ENCODE data around the gene CASQ1.

The CASQ1 gene

DNA sequence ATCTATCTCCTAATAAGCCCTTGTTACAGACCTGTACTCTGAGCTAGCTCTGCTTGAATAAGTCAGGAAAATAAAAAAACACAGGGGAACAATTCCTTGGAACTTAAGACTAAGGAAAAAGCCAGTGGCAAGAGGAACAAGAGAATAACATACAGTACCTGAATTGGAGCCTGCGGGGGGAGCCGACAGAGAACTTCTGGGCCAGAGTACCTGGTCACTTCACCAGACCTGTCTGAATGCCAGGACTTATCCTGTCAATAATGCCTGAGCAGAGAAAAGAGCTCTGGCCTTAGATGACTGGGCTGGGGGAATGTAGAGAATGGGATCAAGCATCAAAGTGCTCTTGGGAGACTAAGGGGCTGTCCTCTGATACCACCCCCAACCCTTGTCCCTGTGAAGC lies 29.9 kb downstream of the CASQ1 start:
- intact Hi-C loops (cut with DNase I): no loop called here
- DNase-seq: no peak

DNA sequence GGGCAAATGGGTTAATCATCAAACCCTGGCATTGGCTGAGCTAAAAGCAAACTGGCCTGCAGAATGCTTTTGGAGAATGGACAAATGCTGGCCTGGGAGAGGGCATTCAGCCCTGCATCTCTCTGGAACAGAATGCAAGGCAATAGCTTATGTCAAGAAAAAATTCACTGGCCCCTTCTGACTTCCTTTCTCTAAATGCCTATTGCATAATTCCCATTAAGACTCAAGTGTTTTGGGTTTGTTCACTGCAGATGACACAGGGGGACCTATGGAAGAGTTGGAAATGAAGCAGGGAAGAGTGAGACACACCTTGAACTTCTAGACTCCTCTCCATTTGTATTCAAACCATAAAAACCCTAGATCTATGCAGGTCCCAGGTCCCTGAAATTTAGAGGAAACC lies 30.7 kb downstream of the CASQ1 start:
- intact Hi-C loops (cut with DNase I): no loop called here
- no peak for DNase-seq

DNA sequence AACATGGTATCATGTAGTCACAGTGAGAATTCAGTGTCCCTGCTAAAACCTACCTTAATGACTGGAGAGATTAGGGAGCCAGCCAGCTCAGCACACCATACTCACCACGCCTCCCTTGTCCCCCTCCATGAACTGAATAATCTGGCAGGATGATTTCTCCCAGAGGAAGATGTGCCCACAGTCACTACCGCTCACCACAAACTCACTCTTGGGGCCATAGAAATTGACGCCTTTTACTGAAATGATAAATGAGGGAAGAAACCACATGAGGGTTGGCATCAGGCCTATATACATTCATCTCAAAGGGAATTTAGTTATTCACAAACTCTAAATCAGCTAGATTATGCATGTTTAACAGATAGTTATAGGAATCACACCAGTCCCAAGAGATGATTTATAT lies 32.2 kb downstream of the CASQ1 start:
- DNase-seq: no peak
- intact Hi-C loops (cut with DNase I): no loop called here

DNA sequence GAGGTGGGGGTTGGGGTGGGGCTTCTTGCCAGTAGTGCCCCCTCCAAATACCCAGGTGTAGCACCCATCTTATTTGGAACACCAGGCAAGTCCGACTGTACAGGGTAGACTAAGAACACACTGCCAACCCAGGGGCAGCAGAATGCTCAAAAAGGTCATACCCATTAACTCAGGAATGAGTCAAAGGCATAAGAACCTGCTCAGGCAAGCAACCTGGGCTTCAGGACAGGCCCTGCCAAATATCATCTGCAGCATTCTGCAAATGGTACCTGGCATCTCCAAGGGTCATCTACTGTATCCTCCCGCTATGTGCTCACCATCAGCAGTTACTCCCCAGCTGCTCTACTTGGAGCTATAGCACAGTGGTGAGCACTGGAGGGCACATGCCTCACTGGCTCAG lies 34.2 kb downstream of the CASQ1 start:
- intact Hi-C loops (cut with DNase I): no loop called here

DNA sequence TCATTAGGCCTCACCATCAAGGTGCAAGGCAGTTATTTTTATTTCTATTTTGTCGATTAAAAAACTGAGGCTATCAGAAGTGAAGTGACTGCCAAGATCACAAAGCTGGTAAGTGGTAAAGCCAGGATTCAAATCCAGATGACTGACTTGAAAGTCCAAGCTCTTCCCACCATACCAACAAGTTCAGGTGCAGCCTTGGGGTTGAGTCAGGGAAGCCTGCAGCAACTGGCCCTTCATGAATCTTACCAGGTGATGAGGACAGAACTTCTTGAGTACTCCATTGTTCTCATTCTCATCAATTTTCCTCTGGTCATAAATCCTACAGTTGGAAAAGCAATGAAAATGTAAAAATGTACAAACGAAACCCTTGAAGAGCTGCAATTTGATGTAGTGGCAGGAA lies 35.0 kb downstream of the CASQ1 start:
- DNase-seq: no peak
- intact Hi-C loops (cut with DNase I): no loop called here

More for the DNA sequence above, 34.2 kb downstream of the CASQ1 start:
- DNase-seq: no peak

DNA sequence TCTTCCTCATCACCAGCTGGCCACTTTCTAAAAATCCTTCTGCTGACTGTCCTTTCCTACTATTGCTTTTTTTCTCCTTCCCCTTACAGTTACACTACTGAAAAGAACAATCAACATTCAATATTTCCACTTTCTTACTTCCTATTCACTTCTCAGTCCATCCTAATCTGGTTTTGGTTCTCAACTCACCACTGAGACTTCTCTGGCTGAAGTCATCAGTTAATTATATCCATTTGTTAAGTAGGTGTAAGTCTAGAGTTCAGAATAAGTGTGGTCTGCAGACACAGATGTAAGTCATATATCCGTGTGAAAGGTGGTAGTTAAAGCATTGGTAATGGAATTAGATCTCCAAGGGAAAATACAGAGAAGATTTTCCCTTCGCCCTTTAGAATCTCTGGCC lies 36.2 kb downstream of the CASQ1 start:
- no peak for DNase-seq

DNA sequence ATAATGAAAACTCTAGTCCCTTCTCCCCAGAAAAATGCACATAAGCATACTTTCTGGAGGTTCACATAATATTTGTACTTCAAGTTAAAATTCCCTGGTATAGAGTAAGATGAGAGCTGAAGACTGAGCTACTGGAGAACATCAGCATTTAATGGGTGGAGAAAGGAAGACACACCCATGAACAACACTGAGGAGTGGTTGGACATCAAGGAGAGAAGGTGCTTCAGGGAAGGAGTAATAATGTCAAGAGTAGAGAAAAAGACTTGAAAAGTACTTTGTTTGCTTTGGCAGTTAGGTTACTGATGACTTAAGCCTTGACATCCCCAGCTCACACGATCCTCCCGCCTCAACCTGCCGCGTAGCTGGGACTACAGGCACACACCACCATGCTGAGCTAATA lies 36.7 kb downstream of the CASQ1 start:
- no peak for DNase-seq
- intact Hi-C loops (cut with DNase I): no loop called here

More for the DNA sequence above, 36.2 kb downstream of the CASQ1 start:
- intact Hi-C loops (cut with DNase I): no loop called here

DNA sequence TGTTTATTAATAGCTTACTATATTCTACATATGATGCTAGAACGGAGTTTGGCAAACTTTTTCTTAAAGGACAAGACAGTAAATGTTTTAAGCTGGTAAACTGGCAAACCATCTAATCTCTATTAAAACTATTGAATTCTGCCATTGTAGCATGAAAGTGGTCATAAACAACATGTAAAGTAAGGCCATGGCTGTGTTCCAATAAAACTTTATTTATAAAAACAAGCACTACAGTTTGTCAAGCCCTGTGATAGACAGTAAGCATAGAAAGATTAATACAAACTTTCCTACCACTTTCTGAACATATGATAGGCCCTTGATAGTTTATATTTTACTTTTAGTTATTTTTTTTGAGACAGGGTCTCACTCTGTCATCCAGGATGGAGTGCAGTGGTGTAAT lies 37.2 kb downstream of the CASQ1 start:
- intact Hi-C loops (cut with DNase I): no loop called here
- no peak for DNase-seq

DNA sequence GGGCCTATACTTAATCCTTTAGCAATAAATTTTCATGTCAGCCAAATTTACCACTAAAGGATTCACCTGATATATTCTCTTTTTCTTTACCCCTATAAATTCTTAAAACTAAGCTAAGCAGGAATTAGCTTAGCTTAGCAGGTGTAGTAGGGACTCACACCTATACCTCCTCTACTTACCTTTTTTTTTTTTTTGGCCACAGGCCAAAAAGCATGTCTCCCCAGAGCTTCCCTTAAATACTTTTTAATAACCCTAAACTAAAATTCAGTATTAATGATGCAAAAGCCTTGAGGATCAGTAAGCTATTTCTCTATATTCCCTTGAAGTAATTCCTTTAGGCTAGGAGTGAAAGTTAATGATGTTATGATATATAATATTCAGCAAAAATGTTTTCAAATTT lies 38.1 kb downstream of the CASQ1 start:
- DNase-seq: no peak
- intact Hi-C loops (cut with DNase I): no loop called here

DNA sequence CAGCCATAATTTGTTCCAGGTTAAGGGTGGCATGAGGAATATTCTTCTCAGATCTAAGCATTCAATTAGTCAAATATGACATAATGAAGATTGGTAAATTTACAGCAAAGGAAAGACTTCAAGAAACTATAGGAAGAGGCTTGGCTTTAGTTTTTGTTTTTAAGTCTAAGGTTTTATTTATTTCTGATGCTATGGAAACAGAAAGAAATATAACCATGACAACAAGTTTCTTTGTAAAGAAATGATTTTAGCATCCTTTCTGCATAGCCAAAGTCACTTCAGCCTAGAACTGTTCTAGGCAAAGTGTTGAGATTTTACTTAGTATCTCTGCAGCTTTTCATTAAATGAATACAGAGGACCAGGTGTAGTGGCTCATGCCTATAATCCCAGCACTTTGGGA lies 42.5 kb downstream of the CASQ1 start:
- no peak for DNase-seq

DNA sequence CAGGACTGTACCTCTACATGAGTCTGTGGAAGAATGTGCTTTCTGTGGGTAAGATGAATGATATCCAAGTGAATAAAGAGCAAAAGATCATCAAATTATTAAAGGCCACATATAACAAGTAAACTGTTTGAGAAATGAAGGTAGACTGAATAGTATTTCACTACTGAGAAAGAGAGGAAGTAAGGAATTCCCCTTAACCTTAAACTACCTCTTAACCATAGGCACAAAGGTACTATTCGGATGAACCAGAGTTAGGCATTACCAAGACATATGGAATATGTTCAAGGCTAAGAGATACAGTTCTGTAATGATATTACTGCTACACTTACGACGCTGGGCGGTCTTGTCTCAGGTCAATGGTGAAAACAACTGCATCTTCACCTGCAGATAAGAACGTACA lies 46.4 kb downstream of the CASQ1 start:
- DNase-seq: no peak
- intact Hi-C loops (cut with DNase I): no loop called here

More for the DNA sequence above, 42.5 kb downstream of the CASQ1 start:
- intact Hi-C loops (cut with DNase I): no loop called here

DNA sequence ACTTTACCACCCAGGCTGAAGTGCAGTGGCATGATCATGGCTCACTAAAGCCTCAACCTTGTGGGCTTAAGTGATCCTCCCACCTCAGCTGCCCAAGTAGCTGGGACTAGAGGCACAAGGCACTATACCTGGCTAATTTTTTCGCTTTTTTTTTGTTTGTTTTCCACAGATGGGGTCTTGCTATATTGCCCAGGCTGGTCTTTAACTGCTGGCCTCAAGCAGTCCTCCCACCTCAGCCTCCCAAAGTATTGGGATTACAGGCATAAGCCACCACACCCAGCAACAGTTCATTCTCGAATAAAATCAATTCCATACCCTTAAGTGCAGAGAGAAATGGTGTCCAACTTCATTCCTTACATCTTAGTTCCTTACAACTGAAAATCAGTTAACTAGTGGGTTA lies 47.2 kb downstream of the CASQ1 start:
- DNase-seq: no peak
- intact Hi-C loops (cut with DNase I): no loop called here

DNA sequence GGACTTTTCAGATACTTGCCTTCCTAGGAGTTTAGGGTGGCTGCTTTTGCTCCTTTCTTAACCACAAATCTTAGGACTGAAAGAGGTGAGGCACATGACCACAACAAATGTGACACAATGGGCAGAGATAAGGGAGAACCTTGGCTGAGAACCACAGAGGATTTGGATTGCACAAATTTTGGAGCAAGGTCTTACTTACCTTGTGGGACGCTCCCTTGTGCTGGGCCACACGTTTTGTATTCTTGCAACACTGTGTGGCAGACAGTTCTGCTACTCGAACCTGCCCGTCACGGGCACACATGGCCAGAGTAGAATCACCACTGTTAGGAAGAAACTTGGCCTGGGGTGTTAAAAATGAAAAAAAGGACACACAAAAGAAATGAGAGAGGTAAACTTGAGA lies 48.0 kb downstream of the CASQ1 start:
- intact Hi-C loops (cut with DNase I): no loop called here
- DNase-seq: no peak

DNA sequence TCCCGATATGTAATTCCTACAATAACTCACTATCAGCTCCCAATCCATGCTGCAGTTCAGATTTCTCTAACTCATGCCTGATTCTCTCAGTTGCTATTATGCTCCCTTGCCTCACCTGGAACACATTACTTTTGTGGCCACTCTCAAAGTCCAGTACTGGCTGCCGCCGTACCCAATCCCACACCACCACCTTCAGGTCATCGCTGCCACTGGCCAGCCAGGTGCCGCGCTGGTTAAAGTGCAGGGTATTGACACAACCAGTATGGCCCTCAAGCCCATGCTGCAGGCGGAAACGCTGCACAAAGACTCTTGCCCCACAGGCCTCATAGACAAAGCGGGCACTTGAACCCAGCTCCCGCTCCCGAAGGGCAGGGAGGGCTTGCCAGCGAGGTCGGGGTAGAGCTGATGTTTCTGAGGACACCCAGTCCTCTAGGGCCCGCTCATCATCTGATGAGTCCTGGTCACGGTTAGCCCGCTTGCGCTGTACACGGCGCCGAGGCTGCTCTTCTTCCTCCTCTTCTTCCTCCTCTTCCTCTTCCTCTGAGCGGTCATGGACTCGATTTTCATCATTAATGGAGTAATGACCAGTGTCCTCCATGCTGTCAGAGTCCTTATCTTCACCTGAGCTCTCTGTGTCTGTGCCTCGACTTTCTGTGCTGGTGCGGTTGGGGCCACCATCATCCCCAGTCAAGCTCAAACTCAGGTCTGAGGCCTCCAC lies 49.4 kb downstream of the CASQ1 start:
- intact Hi-C loops (cut with DNase I): no loop called here

DNA sequence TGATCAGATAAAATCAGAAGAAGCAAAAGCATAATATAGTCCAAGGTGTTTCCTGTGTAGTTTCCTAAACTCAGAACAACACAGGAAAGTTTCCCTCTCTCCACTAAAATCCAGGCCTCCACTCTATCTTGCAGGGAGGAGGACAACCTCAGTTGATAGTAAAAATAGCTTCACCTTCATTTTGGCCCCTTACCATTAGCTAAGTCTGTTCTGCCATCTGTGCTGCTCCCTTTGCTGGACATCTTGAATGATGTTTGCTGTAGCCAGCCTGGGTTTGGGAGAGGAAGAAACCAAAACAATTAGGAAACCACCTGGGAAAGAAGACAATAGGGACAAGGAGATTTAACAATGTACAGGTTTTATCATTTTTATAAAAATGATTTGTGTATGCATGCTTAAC lies 53.4 kb downstream of the CASQ1 start:
- DNase-seq: no peak
- intact Hi-C loops (cut with DNase I): no loop called here

More for the DNA sequence above, 49.4 kb downstream of the CASQ1 start:
- peak in 1 of 10 donors; percentile 73 for DNase-seq

DNA sequence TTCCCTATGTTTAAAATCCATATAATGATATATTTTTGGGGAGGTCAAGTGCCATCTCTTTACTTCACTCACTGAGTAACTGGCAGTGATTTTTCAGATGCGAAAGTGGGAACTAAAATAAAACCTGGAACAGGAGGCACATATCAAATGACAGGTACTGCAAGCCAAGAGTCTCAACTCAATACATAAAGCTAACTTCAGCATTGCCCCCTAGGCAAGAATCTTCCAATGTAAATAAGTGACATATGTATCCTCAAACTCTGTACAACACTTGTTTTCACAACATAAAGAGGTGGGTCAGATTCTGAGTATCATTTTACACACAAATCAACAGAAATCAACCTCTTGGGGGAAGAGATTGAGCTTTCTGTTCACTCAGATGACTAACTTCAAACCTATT lies 53.8 kb downstream of the CASQ1 start:
- intact Hi-C loops (cut with DNase I): no loop called here
- no peak for DNase-seq

DNA sequence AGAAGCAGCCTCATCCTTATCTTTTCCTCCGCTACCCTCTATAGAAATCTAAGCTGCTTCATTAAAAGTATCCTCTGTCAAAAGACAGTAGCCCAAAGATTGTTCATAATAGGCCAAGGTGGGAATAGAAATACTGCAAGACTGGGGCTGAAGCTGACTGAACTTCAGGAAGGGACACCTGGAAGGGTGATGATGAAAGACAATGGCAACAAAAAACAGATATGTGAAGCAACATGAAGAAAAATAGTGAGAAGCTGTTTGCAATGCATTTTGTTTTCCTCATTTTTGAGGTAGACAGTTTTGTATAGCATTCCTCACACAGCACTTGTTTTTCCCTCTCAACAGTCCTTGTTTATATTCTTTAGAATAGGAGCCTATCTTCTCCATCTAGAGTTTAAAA lies 55.1 kb downstream of the CASQ1 start:
- no peak for DNase-seq
- intact Hi-C loops (cut with DNase I): no loop called here

DNA sequence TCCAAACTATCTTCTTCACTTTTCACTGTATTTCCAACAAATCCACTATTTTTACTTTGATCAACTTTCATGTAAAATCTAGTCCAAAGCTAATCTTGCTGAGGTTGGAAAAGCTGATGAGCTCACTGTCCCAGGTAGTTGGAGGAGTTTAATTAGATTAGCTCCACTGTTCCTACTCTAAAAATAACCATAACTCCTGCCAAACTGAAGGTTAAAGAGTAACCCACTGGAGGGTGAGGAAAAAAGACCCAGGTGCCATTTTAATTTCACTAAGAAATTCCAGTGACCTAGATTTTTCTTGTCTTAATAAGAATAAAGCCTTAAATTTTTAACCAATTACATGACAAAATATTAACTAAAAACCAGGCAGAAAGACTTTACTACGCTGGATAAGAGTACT lies 56.7 kb downstream of the CASQ1 start:
- intact Hi-C loops (cut with DNase I): no loop called here
- no peak for DNase-seq

DNA sequence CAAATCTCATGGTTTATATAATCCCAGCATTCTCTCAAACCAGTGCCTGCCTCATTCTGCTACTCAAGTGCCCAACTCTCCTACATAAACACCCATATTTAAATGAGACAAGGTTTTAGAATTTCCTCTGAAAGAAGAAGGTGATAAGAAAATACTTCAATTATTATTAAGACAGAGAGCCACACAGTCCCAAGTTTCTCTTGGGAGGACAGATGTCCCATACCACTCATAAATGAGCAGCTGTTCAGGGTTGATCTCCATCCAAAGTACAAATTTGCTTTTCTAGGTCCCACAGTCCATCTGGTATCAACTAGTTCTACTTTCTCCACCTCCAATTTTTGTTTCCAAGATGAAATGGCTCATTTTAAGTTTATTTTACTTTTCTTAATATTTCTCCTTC lies 60.6 kb downstream of the CASQ1 start:
- DNase-seq: no peak
- intact Hi-C loops (cut with DNase I): loop anchor here (5.0 kb wide), 2 partner anchors 44 to 164 kb away; partner anchors contain the start of gene PEA15

All from posterior cingulate gyrus (tissue), 11 donors.